Activated CD4-positive, alpha-beta memory T cell treated with anti-CD3 and anti-CD28 coated beads for 36 hours (primary cell): ENCODE measurements around the gene AAR2. TPM values are rescaled to one million over a fixed set of nuclear protein-coding genes. Genes with fewer than 3 reads are reported as not detected.

Experiments
- CTCF ChIA-PET: fragments of 350-600 bp; sonication (Branson Sonifier 250); formaldehyde crosslinking; loops from one replicate; lab custom pipeline; 2021; ENCODE audit warnings: antibody characterized with exemption, inconsistent platforms; lab: Charles Lee
- POLR2A ChIA-PET: fragments of 350-600 bp; sonication (Branson Sonifier 250); formaldehyde crosslinking; loops from one replicate; lab custom pipeline; 2021; ENCODE audit warnings: antibody characterized with exemption; lab: Charles Lee
- DNase-seq: peaks from one replicate; pipeline ENCODE4 v3.0.0-alpha.2; 2020
- H3K27ac Mint-ChIP-seq: one replicate; pipeline ENCODE4 v1.8.0; 2021; ENCODE audit warnings: mixed read lengths
- H3K27me3 Mint-ChIP-seq: one replicate; pipeline ENCODE4 v1.8.0; 2021; ENCODE audit warnings: mixed read lengths
- H3K36me3 Mint-ChIP-seq: one replicate; pipeline ENCODE4 v1.8.0; 2021; ENCODE audit warnings: mixed read lengths
- H3K4me1 Mint-ChIP-seq: one replicate; pipeline ENCODE4 v1.8.0; 2021; ENCODE audit warnings: low read depth, mixed read lengths
- H3K4me3 Mint-ChIP-seq: one replicate; pipeline ENCODE4 v1.8.0; 2021; ENCODE audit warnings: mild to moderate bottlenecking, mixed read lengths
- H3K9me3 Mint-ChIP-seq: one replicate; pipeline ENCODE4 v1.8.0; 2021; ENCODE audit warnings: mixed read lengths
- intact Hi-C: fragments of 100-400 bp; cut with micrococcal nuclease; formaldehyde crosslinking; loops from one replicate; pipeline ENCODE4 v1.15.1; 2023
- total RNA-seq, 2 experiments: library from RNA; stranded (reverse); gene quantifications; one replicate each; pipeline ENCODE4 v1.2.3, GENCODE V29; 2021

The AAR2 gene
- total RNA-seq: 10 to 100 TPM; 17.3 to 17.8 TPM

- ChIA-PET CTCF (interaction anchor here (1.0 to 4.8 kb wide), 6 partner anchors 20 to 282 kb away, joined by 3 to 13 read pairs (median 6); partner anchors contain the start of gene SCAND1), POLR2A (interaction anchor here (0.6 to 1.3 kb wide), 2 partner anchors 282 to 541 kb away, joined by 3 to 5 read pairs; partner anchors contain the start of gene SCAND1)
- Mint-ChIP-seq H3K9me3 (no peaks in the 10 kb centered on the region), H3K27ac (peak within 1 kb of the TSS; percentile 39), H3K27me3 (no peaks in the 10 kb centered on the region), H3K36me3 (peaks cover 18% of the 10 kb centered on the region), H3K4me3 (peak within 1 kb of the TSS; percentile 87), H3K4me1 (peaks cover 36% of the 10 kb centered on the region)
- intact Hi-C loops: no loop called here
- DNase-seq: peak; percentile 89
These were observed at the start of gene AAR2 for GRCh38 chr20:36235892-36236785. AAR2 (plus strand) TSS chr20:36236478; CDS start chr20:36239869, 3,391 bp downstream.

DNA sequence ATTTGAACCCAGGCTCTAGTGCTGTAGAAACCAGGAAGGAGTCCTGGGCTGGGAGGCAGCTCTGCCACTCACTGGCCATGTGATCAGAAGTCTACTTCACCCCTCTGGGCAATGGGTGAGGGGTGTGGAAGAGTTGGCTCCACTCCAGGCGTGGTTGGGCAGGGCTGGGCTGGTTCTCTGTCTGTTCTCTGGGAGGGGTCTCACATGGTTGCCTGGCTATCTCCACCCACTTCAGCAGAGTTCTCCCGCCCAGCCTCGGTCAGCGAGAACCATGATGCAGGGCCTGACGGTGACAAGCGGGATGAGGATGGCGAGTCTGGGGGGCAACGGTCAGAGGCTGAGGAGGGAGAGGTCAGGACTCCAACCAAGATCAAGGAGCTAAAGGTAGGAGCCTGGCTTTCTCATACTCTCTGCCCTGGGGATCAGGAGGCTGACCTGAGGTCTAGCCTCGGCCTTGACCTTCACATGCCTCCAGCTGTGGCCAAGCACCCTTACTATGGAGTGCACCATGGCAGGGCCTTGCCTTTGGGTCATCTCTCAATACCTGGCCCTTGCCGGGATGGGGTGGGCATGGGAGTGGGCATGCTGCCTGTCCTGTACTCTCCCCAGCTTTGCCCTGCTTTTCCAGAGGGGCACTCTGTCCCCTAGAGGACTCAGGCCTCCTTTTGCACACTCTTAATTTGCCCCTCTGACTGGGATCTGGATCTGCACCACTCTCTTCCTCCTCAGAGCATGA lies 42.1 kb upstream of the AAR2 start:
- no peaks in the 10 kb centered on the region for H3K9me3 Mint-ChIP-seq
- no peaks in the 10 kb centered on the region for H3K4me1 Mint-ChIP-seq
- H3K27ac Mint-ChIP-seq: no peak overlapping the region
- no peak for DNase-seq
- intact Hi-C loops: no loop called here
- H3K27me3 Mint-ChIP-seq: no peaks in the 10 kb centered on the region
- ChIA-PET CTCF (interaction anchor here (1.0 to 3.3 kb wide), 4 partner anchors 9 to 202 kb away, joined by 3 to 30 read pairs (median 4); no protein-coding TSS in a partner anchor), POLR2A (no interaction called here)
- no peak overlapping the region for H3K4me3 Mint-ChIP-seq
- no peaks in the 10 kb centered on the region for H3K36me3 Mint-ChIP-seq

- POLR2A ChIA-PET: no interaction called here
- H3K36me3 Mint-ChIP-seq: no peaks in the 10 kb centered on the region
These were observed 39.6 kb upstream of the AAR2 start for GRCh38 chr20:36196676-36197075.

DNA sequence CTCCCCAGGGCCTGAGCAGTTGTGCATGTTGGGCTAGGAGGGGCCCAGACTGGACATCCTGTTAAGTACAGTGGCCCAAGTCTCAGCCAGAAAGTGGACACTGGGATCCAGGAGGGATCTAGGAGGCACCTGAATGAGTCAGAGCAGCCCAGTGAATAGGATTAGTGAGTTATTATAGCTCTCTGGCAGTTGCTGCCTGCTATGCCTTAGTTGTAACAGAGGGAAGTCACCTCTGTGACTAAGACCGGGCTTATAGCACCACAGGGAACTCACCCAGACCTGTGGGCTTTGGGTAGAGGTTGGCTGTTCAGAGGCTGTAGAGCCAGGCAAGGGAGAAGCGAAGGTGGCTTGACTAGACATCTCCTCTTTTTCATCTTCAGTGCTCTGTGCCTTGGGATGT lies 39.0 kb upstream of the AAR2 start:
- ChIA-PET POLR2A (no interaction called here), CTCF (interaction anchor here (1.4 to 3.9 kb wide), 4 partner anchors 40 to 242 kb away, joined by 3 to 34 read pairs (median 25); no protein-coding TSS in a partner anchor)
- Mint-ChIP-seq H3K4me1 (no peaks in the 10 kb centered on the region), H3K4me3 (no peak overlapping the region), H3K36me3 (no peaks in the 10 kb centered on the region), H3K9me3 (no peaks in the 10 kb centered on the region), H3K27ac (no peak overlapping the region), H3K27me3 (no peaks in the 10 kb centered on the region)
- intact Hi-C loops: no loop called here
- no peak for DNase-seq

More at GRCh38 chr20:36196676-36197075, 39.6 kb upstream of the AAR2 start:
- CTCF ChIA-PET: interaction anchor here (0.6 to 3.9 kb wide), 4 partner anchors 9 to 243 kb away, joined by 3 to 34 read pairs (median 4); no protein-coding TSS in a partner anchor
- no peak for DNase-seq
- no peaks in the 10 kb centered on the region for H3K4me1 Mint-ChIP-seq
- H3K27ac Mint-ChIP-seq: no peak overlapping the region
- intact Hi-C loops: no loop called here
- no peak overlapping the region for H3K4me3 Mint-ChIP-seq
- no peaks in the 10 kb centered on the region for H3K9me3 Mint-ChIP-seq
- H3K27me3 Mint-ChIP-seq: no peaks in the 10 kb centered on the region

- peak; percentile 81 for DNase-seq
- CTCF ChIA-PET: interaction anchor here (0.5 to 6.8 kb wide), 30 partner anchors 10 to 496 kb away, joined by 3 to 101 read pairs (median 4); partner anchors contain the start of gene AAR2
- Mint-ChIP-seq H3K27me3 (peaks cover 1% of the 10 kb centered on the region), H3K4me1 (peaks cover 4% of the 10 kb centered on the region), H3K4me3 (no peak overlapping the region), H3K27ac (no peak overlapping the region), H3K36me3 (no peaks in the 10 kb centered on the region), H3K9me3 (no peaks in the 10 kb centered on the region)
- POLR2A ChIA-PET: no interaction called here
- intact Hi-C loops: loop anchor here (1.0 to 5.0 kb wide), 3 partner anchors 43 to 293 kb away; no protein-coding TSS in a partner anchor
These were observed 36.7 kb upstream of the AAR2 start for GRCh38 chr20:36199345-36200257.

- Mint-ChIP-seq H3K4me1 (peaks cover 4% of the 10 kb centered on the region), H3K27me3 (peaks cover 1% of the 10 kb centered on the region), H3K4me3 (no peak overlapping the region), H3K27ac (no peak overlapping the region), H3K36me3 (no peaks in the 10 kb centered on the region), H3K9me3 (no peaks in the 10 kb centered on the region)
- intact Hi-C loops: loop anchor here (5.0 kb wide), 1 partner anchor 292 kb away; no protein-coding TSS in a partner anchor
- CTCF ChIA-PET: interaction anchor here (0.7 to 6.8 kb wide), 19 partner anchors 10 to 495 kb away, joined by 3 to 101 read pairs (median 6); no protein-coding TSS in a partner anchor
- DNase-seq: no peak
- POLR2A ChIA-PET: no interaction called here
These were observed 35.8 kb upstream of the AAR2 start for GRCh38 chr20:36200451-36200850.

GRCh38 chr20:36201198-36201597 lies 35.1 kb upstream of the AAR2 start:
- ChIA-PET POLR2A (no interaction called here), CTCF (interaction anchor here (0.9 to 6.8 kb wide), 9 partner anchors 11 to 237 kb away, joined by 3 to 101 read pairs (median 13); no protein-coding TSS in a partner anchor)
- H3K4me3 Mint-ChIP-seq: no peak overlapping the region
- intact Hi-C loops: loop anchor here (5.0 kb wide), 1 partner anchor 291 kb away; no protein-coding TSS in a partner anchor
- H3K36me3 Mint-ChIP-seq: no peaks in the 10 kb centered on the region
- peaks cover 1% of the 10 kb centered on the region for H3K27me3 Mint-ChIP-seq
- H3K9me3 Mint-ChIP-seq: no peaks in the 10 kb centered on the region
- peaks cover 4% of the 10 kb centered on the region for H3K4me1 Mint-ChIP-seq
- DNase-seq: no peak
- H3K27ac Mint-ChIP-seq: no peak overlapping the region

DNA sequence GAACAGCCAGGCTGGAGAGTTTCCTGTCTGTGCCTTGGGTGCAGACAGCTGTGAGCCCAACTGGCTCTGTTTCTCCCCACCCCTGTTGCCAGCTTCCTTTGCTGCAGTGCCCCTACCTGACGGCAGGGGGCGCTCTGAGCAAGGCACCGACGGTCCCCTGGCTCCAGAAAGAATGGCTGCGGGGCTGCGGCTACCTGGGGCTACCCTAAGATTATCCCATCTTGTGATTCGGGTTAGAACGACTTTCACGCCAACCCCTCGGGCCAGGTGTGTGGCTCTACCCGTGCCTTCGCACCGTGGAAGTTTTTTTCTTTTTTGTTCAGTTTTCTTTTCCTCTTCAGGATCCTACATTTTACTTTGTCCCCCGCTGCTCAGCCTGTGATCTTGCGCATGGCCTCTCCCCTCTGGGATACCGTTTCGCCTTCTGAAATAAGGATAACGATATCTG lies 33.4 kb upstream of the AAR2 start:
- H3K27me3 Mint-ChIP-seq: peaks cover 1% of the 10 kb centered on the region
- DNase-seq: peak; percentile 84
- intact Hi-C loops: loop anchor here (2.0 to 5.0 kb wide), 2 partner anchors 236 to 289 kb away; no protein-coding TSS in a partner anchor
- CTCF ChIA-PET: interaction anchor here (0.6 to 6.8 kb wide), 48 partner anchors 9 to 1001 kb away, joined by 3 to 101 read pairs (median 4); no protein-coding TSS in a partner anchor
- no peak overlapping the region for H3K27ac Mint-ChIP-seq
- no peak overlapping the region for H3K4me3 Mint-ChIP-seq
- H3K9me3 Mint-ChIP-seq: no peaks in the 10 kb centered on the region
- H3K4me1 Mint-ChIP-seq: peaks cover 4% of the 10 kb centered on the region
- no peaks in the 10 kb centered on the region for H3K36me3 Mint-ChIP-seq
- POLR2A ChIA-PET: interaction anchor here (0.6 to 1.4 kb wide), 2 partner anchors 225 to 236 kb away, joined by 3 read pairs; no protein-coding TSS in a partner anchor

GRCh38 chr20:36203861-36204260 lies 32.4 kb upstream of the AAR2 start:
- ChIA-PET POLR2A (no interaction called here), CTCF (interaction anchor here (0.6 to 6.8 kb wide), 8 partner anchors 10 to 289 kb away, joined by 3 to 101 read pairs (median 10); no protein-coding TSS in a partner anchor)
- Mint-ChIP-seq H3K27ac (no peak overlapping the region), H3K4me1 (peaks cover 4% of the 10 kb centered on the region), H3K9me3 (no peaks in the 10 kb centered on the region), H3K27me3 (peaks cover 4% of the 10 kb centered on the region), H3K4me3 (no peak overlapping the region), H3K36me3 (no peaks in the 10 kb centered on the region)
- intact Hi-C loops: loop anchor here (2.0 to 5.0 kb wide), 2 partner anchors 235 to 288 kb away; no protein-coding TSS in a partner anchor
- no peak for DNase-seq

GRCh38 chr20:36205026-36205425 lies 31.3 kb upstream of the AAR2 start:
- Mint-ChIP-seq H3K36me3 (no peaks in the 10 kb centered on the region), H3K9me3 (no peaks in the 10 kb centered on the region), H3K4me1 (peaks cover 4% of the 10 kb centered on the region), H3K27ac (no peak overlapping the region), H3K27me3 (peaks cover 4% of the 10 kb centered on the region), H3K4me3 (no peak overlapping the region)
- DNase-seq: no peak
- ChIA-PET CTCF (interaction anchor here (6.8 kb wide), 1 partner anchor 233 kb away, joined by 101 read pairs; no protein-coding TSS in a partner anchor), POLR2A (no interaction called here)
- intact Hi-C loops: no loop called here
